SKM-1 (cell line): Measurements from ENCODE around the gene CNRIP1.
"Not testable (repeated sequence)": the region's sequence is repeated elsewhere in the genome, so short reads cannot be mapped to it uniquely, and the experiment has no call there.

ENCODE experiments used
- DNase-seq: peaks from one replicate; lab custom pipeline; 2025; ENCODE audit not compliant: unreplicated experiment; lab: John Stamatoyannopoulos, UW

Gene CNRIP1

GRCh38 chr2:68341062-68341329 is 21.2 kb upstream of the CNRIP1 start:
- DNase-seq, result no peak

- no peak for DNase-seq
These were observed 20.7 kb upstream of the CNRIP1 start for GRCh38 chr2:68340226-68341061.

- no peak for DNase-seq
These were observed 16.4 kb upstream of the CNRIP1 start for GRCh38 chr2:68336192-68336591.

- no peak for DNase-seq
These were observed 14.2 kb upstream of the CNRIP1 start for GRCh38 chr2:68333931-68334330.

DNA sequence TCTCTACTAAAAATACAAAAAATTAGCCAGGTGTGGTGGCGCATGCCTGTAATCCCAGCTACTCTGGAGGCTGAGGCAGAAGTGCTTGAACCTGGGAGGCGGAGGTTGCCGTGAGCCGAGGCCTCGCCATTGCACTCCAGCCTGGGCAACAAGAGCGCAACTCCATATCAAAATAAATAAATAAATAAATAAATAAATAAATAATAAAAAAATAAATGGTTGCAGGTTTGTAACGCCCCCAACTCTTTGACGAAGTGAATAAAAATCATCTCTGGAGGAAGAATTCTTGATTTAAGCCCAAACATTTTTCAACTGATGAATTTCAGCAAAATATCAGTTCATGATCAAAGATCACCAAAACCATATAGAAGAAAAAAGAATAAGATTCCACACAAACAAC is 13.3 kb upstream of the CNRIP1 start:
- no peak for DNase-seq

GRCh38 chr2:68330691-68331090 is 10.9 kb upstream of the CNRIP1 start:
- DNase-seq, result no peak

DNA sequence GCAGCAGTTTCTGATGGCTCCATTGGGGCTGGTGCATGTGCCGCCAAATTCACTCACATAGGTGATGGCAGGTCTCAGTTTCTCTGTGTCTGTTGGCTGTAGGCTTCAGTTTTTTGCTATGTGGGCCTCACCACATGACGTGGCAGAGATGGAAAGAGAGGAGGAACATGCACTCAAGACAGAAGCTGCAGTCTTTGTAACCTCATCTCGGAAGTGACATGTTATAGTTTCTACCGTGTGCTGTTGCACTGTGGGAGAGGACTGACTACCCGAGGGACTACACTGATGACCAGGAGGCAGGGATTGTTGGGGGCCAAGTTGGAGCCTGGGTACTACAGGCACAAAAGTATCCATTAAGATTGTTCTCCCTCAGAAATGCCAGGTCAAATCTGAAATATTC is 9.2 kb upstream of the CNRIP1 start:
- DNase-seq, result no peak

DNA sequence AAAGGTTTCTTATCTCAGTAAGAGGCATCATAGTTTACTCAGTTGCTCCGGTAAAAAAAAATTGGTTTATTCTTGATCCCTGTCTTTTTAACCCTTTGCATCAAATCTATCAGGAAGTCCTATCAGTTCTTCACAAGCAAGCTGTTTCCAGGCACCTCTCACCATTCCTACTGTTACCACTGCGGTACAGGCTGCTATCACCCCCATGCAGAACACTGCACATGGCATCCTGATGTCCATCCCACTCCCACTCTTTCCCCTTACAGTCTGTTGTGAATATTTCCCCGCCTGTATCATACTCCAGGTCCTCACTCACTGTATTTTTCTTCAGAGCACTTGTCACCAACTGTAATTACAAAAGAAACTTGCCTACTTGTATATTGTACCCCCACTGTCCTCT is 5.3 kb upstream of the CNRIP1 start:
- DNase-seq, result no peak

DNA sequence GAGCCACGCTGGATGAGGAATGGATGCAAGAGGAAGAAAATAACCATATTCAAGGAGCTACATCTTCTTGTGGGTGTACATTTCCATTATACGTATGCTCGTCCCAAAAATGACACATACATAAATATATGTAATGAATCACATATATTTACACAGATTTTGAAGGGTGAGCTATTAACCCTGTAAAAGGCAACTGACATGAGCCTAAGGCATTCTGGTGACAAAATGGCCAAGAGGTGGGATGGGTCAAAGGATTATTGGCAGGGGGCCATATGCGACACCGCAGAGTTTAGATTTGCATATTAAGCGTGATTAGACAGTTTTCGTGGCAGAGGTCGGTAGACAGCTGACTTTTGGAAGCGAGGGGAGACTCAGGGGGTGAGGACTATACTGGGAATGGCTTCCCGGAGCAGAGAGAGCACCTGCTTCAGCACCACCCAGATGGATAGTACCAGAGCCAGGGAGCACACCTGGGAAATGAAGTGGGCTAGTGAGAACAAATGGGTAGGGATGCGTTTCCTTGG is 431 bp upstream of the CNRIP1 start:
- DNase-seq, result no peak

DNA sequence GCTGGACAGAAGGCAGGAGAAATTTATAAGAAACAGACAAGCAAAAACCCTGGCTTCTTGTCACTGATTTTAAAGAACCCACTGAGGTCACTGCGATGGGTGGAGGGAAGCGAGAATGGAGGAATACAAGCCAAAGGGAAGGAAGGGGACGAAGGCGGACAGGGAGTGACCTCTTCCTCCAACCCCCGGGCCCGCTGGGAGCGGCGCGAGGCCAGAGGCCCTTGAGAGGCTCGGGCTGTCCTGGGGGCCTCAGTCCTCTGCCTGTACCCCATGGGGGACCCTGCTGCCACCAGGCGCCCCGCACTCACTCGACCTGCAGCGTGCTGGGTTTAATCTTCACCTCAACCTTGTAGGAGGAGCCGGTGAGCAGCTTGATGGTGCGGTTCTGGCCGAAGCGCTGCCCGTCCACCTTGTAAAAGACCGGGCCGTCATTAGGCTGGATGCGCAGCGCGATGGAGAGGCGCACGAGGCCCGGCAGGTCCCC is 793 bp downstream of the CNRIP1 start:
- no peak for DNase-seq

GRCh38 chr2:68317971-68318913 is 1.5 kb downstream of the CNRIP1 start:
- no peak for DNase-seq

DNA sequence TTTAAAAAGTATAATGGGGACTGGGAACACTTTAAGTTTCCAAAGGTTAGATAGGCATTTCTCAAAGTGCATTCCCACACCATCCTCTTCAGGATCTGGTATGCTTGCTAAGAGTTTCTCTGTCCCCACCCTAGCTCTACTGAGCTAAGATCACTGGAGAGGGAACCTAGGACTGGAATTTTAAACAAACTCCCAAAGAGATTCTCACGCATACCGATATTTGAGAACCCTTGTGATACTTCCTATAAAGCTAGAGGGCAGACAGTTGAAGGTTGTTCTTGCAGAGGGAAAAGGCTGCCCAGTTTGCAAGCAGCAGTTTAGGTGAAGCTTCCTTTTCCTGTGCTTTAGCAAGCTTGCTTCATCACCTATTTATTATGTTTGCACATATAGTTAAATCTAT is 3.6 kb downstream of the CNRIP1 start:
- no peak for DNase-seq

GRCh38 chr2:68311033-68311432 is 8.7 kb downstream of the CNRIP1 start:
- no peak for DNase-seq

DNA sequence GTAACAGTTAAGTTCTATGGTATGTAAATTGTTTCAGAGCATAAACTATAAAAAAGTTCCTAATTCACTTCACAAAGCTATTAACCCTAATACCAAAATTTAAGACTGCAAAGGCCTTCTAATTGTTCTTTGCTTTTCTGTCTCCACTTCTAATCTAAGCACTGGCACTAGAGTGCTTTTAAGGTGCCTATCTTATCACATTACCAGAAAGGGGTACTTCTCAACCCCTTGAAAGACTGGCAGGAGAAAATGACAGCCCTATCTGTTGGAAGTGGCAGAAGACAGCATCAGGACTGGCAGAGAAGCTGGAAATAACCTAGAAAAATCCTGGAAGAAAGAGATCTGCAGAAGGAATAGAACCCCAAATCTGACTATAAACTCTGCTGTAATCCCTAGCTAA is 10.3 kb downstream of the CNRIP1 start:
- DNase-seq, result no peak

- DNase-seq, result not testable (repeated sequence)
These were observed 15.9 kb downstream of the CNRIP1 start for GRCh38 chr2:68303902-68304272.

- DNase-seq, result no peak
These were observed 16.5 kb downstream of the CNRIP1 start for GRCh38 chr2:68303033-68303901.

DNA sequence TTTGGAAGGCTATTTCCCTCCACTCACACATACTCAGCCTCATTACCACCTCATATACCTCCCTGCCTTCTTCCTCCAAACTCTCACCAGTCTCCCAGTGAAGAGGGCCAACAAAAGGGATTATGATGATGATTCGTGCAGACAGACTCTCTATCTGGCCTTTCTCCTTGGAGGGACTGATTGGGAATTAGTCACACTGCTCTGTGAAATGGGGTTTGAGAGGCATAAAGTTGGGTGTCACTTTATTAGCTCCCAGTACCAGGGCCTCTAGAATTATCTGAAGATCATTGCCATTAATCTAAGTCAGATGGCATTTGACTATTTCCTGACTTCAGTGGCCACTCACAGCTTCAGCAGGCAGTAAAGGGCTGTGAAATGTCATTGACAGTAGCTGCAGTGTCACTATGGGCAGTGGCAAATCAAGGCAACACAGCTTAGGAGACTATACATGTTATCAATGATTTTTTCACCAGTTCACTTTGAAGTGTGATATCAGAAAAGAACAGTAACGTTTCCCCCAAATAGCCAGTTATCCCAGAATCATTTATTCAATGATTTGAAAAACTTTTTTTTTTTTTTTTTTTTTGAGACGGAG is 17.4 kb downstream of the CNRIP1 start:
- DNase-seq, result no peak

GRCh38 chr2:68295516-68295915 is 24.2 kb downstream of the CNRIP1 start:
- DNase-seq, result no peak

DNA sequence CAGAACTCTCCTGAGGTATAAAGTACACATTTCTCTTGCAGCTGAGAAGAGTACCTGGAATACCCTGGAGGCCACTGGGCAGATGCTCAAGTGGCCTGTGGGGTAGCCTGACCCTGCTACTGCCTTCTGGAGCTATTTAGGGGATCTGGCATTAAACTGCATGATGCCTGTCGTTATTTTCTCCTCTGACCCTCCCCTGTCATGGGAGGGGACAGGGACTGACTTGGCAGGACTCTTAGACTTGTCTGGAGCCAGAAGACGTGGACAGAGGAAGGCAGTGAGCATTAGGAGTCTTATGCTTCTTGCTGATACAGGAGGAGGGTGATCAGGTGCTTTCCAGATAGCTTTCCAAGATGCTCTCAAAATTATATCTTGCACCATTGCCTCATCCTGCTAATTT is 24.8 kb downstream of the CNRIP1 start:
- no peak for DNase-seq

DNA sequence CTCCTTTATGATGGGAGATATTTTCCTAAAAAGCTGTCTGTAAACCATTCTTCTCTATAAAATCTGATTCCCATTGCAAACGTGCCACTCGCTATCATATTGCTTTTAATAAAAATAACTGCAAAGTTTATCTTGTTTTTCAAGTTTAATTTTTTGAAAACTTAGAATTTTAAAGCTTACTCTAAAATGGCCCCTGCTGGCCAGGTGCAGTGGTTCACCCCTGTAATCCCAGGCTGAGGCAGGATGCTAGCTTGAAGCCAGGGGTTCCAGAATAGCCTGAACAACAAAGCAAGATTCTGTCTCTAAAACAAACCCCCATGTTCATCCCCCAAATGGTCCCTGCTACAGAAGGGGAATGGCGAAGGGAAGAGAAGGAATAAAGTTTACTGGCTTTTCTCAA is 25.6 kb downstream of the CNRIP1 start:
- DNase-seq, result no peak

- DNase-seq, result no peak
These were observed 26.0 kb downstream of the CNRIP1 start for GRCh38 chr2:68293755-68294154.
